Adrenal gland (tissue), 12 donors: ENCODE results near the gene CENPL. TPM values are rescaled to one million over a fixed set of nuclear protein-coding genes. Genes with fewer than 3 reads are reported as not detected.

Source experiments
- DNase-seq, 7 donors: peaks; one replicate each; pipeline ENCODE4 v3.0.0-alpha.2; 2019 to 2020
- H3K27ac ChIP-seq, 5 donors: fragments of 200-600 bp; sonication (generic) in 4 of 5; 1 replicate in 3 of 5; 2 replicates in 2 of 5; pipeline versions ENCODE4 v1.5.1 to v1.8.0; 2016 to 2020; ENCODE audit warnings: mild to moderate bottlenecking in 1 of 5
- H3K27me3 ChIP-seq: fragments of 200-600 bp; 2 replicates; pipeline ENCODE4 v1.8.0; 2021
- H3K36me3 ChIP-seq, 2 donors: fragments of 200-600 bp; replicated peaks in 1 of 2; 1 replicate in 1 of 2; 2 replicates in 1 of 2; pipeline versions ENCODE4 v1.5.1 to v1.8.0; 2018 to 2022
- H3K4me1 ChIP-seq, 2 donors: fragments of 200-600 bp; replicated peaks in 1 of 2; 1 replicate in 1 of 2; 2 replicates in 1 of 2; pipeline versions ENCODE4 v1.5.1 to v1.8.0; 2018 to 2021
- H3K4me3 ChIP-seq, 4 donors: fragments of 200-600 bp; sonication (generic) in 3 of 4; one replicate each; pipeline ENCODE4 v1.5.1; 2016 to 2018
- H3K9me3 ChIP-seq, 3 donors: fragments of 200-600 bp; sonication (generic) in 1 of 3; replicated peaks in 1 of 3; 1 replicate in 2 of 3; 2 replicates in 1 of 3; pipeline versions ENCODE4 v1.5.1 to v1.8.0; 2016 to 2021
- CTCF ChIP-seq, 6 experiments: fragments of 450-650 bp in 4 of 6; fragments of 200-600 bp in 2 of 6; sonication (generic) in 1 of 6; IDR thresholded peaks; 1 replicate in 5 of 6; 2 replicates in 1 of 6; pipeline versions ENCODE4 v1.5.1 to v1.8.0; 2016 to 2021; ENCODE audit warnings: antibody characterized with exemption in 6 of 6, mild to moderate bottlenecking in 2 of 6, moderate library complexity in 1 of 6
- POLR2A ChIP-seq, 2 donors: fragments of 450-650 bp; IDR thresholded peaks; one replicate each; pipeline ENCODE4 v1.6.1; 2017; ENCODE audit warnings: antibody characterized with exemption in 2 of 2, mild to moderate bottlenecking in 2 of 2, moderate library complexity in 1 of 2
- WGBS, 4 donors: extraction: QIAGEN DNeasy Blood & Tissue Kit in 2 of 4; methylation state at CpG; one replicate each; pipeline versions ENCODE4 v1.1.5 to v1.1.7; 2013 to 2017; 5-methylcytosine and 5-hydroxymethylcytosine counted together
- intact Hi-C, 2 donors: fragments of 100-400 bp; cut with DNase I; formaldehyde crosslinking; loops; one replicate each; pipeline versions ENCODE4 v1.14.1 to v1.15.0; 2022 to 2023
- polyA plus RNA-seq, 3 donors: library from polyadenylated mRNA; stranded (reverse); fragments of 200-250 nt in 2 of 3; fragments of 350-450 nt in 1 of 3; fragmentation: Illumina TruSeq in 1 of 3; extraction: RNeasy Lipid Tissue Mini Kit (QIAGEN cat#74804) in 1 of 3; gene quantifications; one replicate each; pipeline ENCODE4 v1.2.3, GENCODE V29; 2013 to 2014
- total RNA-seq, 9 donors: library from RNA; depleted of rRNA in 4 of 9; stranded (reverse); fragments of >200 nt in 4 of 9; fragments of 120-200 nt in 1 of 9; fragmentation: NEBNext Ultra II Directional in 1 of 9; extraction: Animal tissue kit (Norgen Biotek cat#: 25700) in 1 of 9; gene quantifications; one replicate each; pipeline versions ENCODE4 v1.1.0 to v1.2.4, GENCODE V29; 2013 to 2023
- donor health status: healthy with polysubstance abuse.
- donor health status: Bipolar disorder and iron deficiency.
- donor health status: DM: yes; HTN: yes; CAD: no.
- donor health status: DM: no; HTN: no; CAD: no.
- donor health status: DM: no; HTN: no; CAD: no.
- donor health status: DM: yes; HTN: yes; CAD: no.

CENPL gene
- total and polyA plus RNA-seq, 12 donors, result 0.94 to 63.3 (median 5.4) TPM

- DNase-seq, result no peak
- H3K4me3 ChIP-seq, result no peak overlapping the region
- intact Hi-C loops, result no loop called here
- no peak overlapping the region for H3K27ac ChIP-seq
- peaks cover 0 to 14% of the 10 kb centered on the region in 2 donors for H3K36me3 ChIP-seq
- no peaks in the 10 kb centered on the region for H3K27me3 ChIP-seq
- TF ChIP-seq POLR2A (IDR thresholded peaks at IDR 0.05) (no peak), CTCF (IDR thresholded peaks at IDR 0.05) (no peak)
- WGBS, 4 donors, result 93 to 95% (median 95%) methylated on average over 1 of the region's 1 CpG
- no peaks in the 10 kb centered on the region for H3K9me3 ChIP-seq
- H3K4me1 ChIP-seq, result no peaks in the 10 kb centered on the region
Observed at GRCh38 chr1:173832748-173833147, 8.1 kb upstream of the CENPL start.

GRCh38 chr1:173827611-173828010 lies 2.9 kb upstream of the CENPL start:
- Histone ChIP-seq H3K36me3 (no peaks in the 10 kb centered on the region), H3K4me1 (peaks cover 4 to 7% of the 10 kb centered on the region in 2 donors), H3K9me3 (no peaks in the 10 kb centered on the region), H3K27me3 (no peaks in the 10 kb centered on the region), H3K4me3 (no peak overlapping the region), H3K27ac (no peak overlapping the region)
- no peak for TF ChIP-seq POLR2A (IDR thresholded peaks at IDR 0.05)
- TF ChIP-seq CTCF (IDR thresholded peaks at IDR 0.05), result no peak
- DNase-seq, result no peak
- WGBS, 4 donors, result 82 to 100% (median 85%) methylated on average over 2 of the region's 2 CpGs
- intact Hi-C loops, result loop anchor here in 1 of 2 donors (10.0 kb wide), 1 partner anchor 393 kb away; no protein-coding TSS in a partner anchor

- DNase-seq, result no peak
- H3K36me3 ChIP-seq, result no peaks in the 10 kb centered on the region
- TF ChIP-seq POLR2A (IDR thresholded peaks at IDR 0.05) (no peak), CTCF (IDR thresholded peaks at IDR 0.05) (no peak)
- peak overlapping the region; percentile 24 to 70 (median 40) for H3K4me3 ChIP-seq
- WGBS, 4 donors, result 0 to 1% (median 0%) methylated on average over 15 to 25 of the region's 25 CpGs
- peak overlapping the region in 4 of 5 donors; percentile 73 to 96 (median 94) for H3K27ac ChIP-seq
- no peaks in the 10 kb centered on the region for H3K27me3 ChIP-seq
- H3K9me3 ChIP-seq, result no peaks in the 10 kb centered on the region
- intact Hi-C loops, result loop anchor here (5.0 to 10.0 kb wide), 2 partner anchors 389 to 392 kb away; no protein-coding TSS in a partner anchor
- peaks cover 4 to 7% of the 10 kb centered on the region in 2 donors for H3K4me1 ChIP-seq
Observed at GRCh38 chr1:173823781-173824314, 835 bp downstream of the CENPL start.

GRCh38 chr1:173821680-173822079 lies 3.0 kb downstream of the CENPL start:
- 94 to 98% (median 96%) methylated on average over 4 of the region's 4 CpGs for WGBS, 4 donors
- DNase-seq, result no peak
- Histone ChIP-seq H3K36me3 (no peaks in the 10 kb centered on the region), H3K4me3 (no peak overlapping the region), H3K4me1 (peaks cover 4 to 7% of the 10 kb centered on the region in 2 donors), H3K27ac (no peak overlapping the region), H3K27me3 (no peaks in the 10 kb centered on the region), H3K9me3 (no peaks in the 10 kb centered on the region)
- no peak for TF ChIP-seq POLR2A (IDR thresholded peaks at IDR 0.05)
- no peak for TF ChIP-seq CTCF (IDR thresholded peaks at IDR 0.05)
- intact Hi-C loops, result loop anchor here (5.0 to 10.0 kb wide), 2 partner anchors 387 to 389 kb away; no protein-coding TSS in a partner anchor
